NCI-H1417 (cell line): ENCODE measurements around the gene ADAMTS12.
A peak's percentile ranks its signal among the peaks of the same experiment; 100 is the strongest.
"Not testable (repeated sequence)": the region's sequence is repeated elsewhere in the genome, so short reads cannot be mapped to it uniquely, and the experiment has no call there.

Experiments
- DNase-seq, 3 experiments: peaks; one replicate each; lab custom pipeline; 2025; lab: John Stamatoyannopoulos, UW

Gene ADAMTS12, protein sequence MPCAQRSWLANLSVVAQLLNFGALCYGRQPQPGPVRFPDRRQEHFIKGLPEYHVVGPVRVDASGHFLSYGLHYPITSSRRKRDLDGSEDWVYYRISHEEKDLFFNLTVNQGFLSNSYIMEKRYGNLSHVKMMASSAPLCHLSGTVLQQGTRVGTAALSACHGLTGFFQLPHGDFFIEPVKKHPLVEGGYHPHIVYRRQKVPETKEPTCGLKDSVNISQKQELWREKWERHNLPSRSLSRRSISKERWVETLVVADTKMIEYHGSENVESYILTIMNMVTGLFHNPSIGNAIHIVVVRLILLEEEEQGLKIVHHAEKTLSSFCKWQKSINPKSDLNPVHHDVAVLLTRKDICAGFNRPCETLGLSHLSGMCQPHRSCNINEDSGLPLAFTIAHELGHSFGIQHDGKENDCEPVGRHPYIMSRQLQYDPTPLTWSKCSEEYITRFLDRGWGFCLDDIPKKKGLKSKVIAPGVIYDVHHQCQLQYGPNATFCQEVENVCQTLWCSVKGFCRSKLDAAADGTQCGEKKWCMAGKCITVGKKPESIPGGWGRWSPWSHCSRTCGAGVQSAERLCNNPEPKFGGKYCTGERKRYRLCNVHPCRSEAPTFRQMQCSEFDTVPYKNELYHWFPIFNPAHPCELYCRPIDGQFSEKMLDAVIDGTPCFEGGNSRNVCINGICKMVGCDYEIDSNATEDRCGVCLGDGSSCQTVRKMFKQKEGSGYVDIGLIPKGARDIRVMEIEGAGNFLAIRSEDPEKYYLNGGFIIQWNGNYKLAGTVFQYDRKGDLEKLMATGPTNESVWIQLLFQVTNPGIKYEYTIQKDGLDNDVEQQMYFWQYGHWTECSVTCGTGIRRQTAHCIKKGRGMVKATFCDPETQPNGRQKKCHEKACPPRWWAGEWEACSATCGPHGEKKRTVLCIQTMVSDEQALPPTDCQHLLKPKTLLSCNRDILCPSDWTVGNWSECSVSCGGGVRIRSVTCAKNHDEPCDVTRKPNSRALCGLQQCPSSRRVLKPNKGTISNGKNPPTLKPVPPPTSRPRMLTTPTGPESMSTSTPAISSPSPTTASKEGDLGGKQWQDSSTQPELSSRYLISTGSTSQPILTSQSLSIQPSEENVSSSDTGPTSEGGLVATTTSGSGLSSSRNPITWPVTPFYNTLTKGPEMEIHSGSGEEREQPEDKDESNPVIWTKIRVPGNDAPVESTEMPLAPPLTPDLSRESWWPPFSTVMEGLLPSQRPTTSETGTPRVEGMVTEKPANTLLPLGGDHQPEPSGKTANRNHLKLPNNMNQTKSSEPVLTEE (N-terminal part only)

DNA sequence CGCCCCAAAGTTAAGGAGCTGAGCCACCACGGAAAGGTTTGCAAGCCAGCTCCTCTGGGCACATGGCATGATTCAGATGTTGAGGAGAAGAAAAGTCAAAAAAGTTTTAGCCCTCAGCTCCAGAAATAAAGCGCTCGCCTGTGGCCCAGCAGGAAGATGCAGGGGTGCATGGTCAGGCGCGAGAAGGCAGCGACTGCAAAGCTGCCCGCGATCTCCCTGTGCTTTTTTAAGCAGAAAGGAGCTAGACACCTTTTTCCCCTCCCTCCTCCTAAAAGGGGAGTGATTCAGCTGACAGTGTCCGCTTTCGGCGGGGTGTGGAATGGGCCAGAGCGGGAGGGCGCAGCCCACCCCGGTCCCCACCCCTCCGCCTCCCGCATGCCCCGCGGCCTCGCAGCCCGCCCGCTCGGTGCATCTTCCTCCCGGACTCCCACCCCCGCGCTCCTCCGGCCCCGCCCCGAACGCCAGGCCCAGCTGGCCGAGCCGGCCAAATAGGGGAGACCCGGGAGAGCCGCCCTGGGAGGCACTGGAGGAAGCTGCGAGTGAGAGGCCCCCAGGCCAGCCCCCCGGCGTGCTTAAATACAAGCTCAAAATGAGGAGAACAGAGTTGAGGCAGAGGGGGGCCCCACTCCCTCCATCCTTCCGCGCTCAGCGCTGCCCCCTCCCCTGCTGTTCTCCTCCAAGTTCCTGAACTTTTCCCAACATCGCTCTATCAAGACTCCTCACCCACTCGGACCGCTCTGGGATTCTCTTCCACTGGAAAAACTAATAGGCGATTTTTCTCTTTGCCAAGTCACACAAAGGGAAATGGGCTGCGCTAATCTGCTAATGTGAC, at the start of gene ADAMTS12:
Gene ADAMTS12, minus strand, starts transcription at position 203 of the 832 bp plus-strand sequence. Its CDS starts 134 bp downstream, at position 69.
- DNase-seq, result peak in 2 of 3 experiments; percentile 42 to 44

DNA sequence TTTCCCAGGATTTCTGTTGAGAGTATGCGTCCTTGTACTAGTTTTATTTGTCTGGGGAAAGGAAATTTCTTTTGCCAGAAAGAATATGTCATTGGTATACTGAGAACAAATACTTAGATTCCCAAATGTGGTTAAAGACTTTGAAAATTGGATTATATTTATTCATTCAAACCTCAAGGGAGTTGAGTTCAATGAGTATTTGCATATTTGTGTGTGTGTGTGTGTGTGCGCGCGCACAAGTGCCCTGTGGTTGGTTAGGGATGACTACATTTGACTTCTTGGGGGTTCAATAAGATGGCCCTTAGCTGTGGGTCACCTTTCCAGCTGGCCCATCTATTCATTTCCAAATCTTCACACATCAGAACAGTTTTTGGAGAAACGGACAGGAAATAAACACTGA, 49.3 kb upstream of the ADAMTS12 start:
- peak in 1 of 3 experiments; percentile 87 for DNase-seq

DNA sequence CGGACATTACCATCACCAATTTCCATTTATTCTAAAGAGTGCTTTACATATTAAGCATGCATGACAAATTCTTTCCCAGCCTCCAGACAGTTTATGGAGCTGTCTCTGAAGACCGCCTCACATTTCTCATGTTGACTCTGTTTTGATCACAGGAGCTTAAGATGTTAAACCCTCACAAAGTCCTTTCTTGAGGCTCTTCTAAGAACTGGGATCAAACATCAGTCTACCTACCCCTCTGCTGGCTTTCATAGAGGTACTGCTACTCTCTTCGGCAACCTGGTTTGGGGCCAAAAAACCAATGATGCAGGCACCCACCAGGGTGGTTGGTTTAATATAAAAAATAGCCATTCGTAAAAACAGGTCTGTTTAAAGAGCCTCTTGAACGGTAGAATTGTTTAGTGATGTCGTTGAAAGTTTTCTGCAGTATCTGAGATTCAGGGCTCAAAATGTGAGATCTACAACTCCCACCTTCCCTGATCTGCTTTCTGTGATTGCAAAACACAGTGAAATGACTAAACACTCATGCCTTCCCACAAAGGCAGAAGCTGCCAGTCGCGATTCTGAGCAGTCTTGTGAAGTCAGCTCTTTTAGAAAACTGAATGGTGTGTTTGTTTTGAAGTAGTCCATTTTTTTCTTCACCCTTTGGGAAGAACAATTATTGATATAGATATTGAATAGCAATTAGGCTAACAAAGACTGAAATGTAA, 47.9 kb upstream of the ADAMTS12 start:
- DNase-seq, result peak in 1 of 3 experiments; percentile 24

DNA sequence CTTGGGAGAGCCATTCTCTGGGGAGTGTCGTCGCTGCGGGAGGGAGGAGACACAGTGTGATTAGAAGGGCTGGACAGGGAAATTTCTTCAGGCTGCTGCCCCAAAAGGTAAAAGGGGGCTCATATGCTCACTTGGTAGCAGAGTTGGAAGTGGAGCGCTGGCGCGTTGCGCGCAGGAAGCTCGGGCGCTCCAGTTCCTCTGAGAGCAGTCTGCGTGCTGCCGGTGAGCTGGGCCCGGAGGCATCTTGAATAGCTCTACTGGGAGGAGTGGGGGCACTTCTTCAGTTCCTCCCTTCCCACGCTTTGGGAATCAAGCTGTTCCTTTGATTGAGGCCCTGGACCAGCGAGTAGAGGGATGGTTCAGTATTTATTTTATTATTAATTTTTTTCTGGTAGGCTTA, 47.1 kb upstream of the ADAMTS12 start:
- DNase-seq, result peak in 1 of 3 experiments; percentile 9

DNA sequence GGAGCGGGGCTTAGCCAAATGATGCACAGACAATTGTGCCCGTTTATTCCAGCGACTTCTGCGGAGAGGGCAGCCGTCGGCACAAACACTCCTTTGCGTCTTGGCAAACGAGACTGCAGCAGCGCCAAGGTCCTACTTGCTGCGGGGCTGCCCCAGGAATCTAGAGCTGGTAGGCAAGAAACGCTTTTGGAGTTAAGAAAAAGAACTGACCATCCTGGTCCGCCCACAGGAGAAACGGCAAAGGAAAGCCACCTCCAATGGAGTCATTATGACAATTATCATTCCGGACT, 46.7 kb upstream of the ADAMTS12 start:
- DNase-seq, result no peak

DNA sequence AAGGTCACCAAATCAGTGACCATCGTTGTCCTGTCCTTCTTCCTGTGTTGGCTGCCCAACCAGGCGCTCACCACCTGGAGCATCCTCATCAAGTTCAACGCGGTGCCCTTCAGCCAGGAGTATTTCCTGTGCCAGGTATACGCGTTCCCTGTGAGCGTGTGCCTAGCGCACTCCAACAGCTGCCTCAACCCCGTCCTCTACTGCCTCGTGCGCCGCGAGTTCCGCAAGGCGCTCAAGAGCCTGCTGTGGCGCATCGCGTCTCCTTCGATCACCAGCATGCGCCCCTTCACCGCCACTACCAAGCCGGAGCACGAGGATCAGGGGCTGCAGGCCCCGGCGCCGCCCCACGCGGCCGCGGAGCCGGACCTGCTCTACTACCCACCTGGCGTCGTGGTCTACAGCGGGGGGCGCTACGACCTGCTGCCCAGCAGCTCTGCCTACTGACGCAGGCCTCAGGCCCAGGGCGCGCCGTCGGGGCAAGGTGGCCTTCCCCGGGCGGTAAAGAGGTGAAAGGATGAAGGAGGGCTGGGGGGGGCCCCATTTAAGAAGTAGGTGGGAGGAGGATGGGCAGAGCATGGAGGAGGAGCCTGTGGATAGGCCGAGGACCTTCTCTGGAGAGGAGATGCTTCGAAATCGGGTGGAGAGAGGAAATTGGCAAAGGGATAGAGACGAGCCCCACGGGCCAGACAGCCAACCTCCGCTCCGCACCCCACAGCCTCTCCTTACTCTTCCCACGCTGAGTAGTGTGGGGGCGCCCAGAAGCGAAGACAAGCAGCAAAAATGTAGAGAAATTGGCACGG, 46.1 kb upstream of the ADAMTS12 start:
- DNase-seq, result no peak

DNA sequence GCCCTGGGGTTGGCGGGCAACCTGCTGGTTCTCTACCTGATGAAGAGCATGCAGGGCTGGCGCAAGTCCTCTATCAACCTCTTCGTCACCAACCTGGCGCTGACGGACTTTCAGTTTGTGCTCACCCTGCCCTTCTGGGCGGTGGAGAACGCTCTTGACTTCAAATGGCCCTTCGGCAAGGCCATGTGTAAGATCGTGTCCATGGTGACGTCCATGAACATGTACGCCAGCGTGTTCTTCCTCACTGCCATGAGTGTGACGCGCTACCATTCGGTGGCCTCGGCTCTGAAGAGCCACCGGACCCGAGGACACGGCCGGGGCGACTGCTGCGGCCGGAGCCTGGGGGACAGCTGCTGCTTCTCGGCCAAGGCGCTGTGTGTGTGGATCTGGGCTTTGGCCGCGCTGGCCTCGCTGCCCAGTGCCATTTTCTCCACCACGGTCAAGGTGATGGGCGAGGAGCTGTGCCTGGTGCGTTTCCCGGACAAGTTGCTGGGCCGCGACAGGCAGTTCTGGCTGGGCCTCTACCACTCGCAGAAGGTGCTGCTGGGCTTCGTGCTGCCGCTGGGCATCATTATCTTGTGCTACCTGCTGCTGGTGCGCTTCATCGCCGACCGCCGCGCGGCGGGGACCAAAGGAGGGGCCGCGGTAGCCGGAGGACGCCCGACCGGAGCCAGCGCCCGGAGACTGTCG, 45.4 kb upstream of the ADAMTS12 start:
- DNase-seq, result peak in 1 of 3 experiments; percentile 31

DNA sequence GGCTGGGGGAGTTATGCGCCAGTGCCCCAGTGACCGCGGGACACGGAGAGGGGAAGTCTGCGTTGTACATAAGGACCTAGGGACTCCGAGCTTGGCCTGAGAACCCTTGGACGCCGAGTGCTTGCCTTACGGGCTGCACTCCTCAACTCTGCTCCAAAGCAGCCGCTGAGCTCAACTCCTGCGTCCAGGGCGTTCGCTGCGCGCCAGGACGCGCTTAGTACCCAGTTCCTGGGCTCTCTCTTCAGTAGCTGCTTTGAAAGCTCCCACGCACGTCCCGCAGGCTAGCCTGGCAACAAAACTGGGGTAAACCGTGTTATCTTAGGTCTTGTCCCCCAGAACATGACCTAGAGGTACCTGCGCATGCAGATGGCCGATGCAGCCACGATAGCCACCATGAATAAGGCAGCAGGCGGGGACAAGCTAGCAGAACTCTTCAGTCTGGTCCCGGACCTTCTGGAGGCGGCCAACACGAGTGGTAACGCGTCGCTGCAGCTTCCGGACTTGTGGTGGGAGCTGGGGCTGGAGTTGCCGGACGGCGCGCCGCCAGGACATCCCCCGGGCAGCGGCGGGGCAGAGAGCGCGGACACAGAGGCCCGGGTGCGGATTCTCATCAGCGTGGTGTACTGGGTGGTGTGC, 44.7 kb upstream of the ADAMTS12 start, which contains the start of gene RXFP3:
Gene RXFP3, plus strand, starts transcription at position 6 of the 636 bp plus-strand sequence. Its CDS starts 355 bp downstream, at position 361.
- peak in 1 of 3 experiments; percentile 68 for DNase-seq

DNA sequence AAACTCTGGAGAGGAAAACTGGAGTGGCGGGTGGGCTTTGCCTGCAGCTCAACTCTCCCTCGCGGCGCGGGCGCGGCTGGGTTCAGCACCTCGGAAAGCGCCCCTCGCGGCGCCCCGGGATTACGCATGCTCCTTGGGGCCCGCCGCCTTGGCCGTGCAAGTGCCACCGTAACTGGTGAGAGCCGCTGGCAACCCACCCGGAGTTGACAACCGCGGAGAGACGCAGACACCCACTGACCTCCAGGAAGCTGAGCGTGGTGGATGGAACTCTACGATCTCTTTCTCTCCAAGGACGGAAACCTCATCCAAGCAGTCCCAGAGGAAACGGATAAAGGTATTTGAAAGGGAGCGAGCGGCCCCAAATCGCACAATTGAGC, 44.2 kb upstream of the ADAMTS12 start:
- peak; percentile 60 to 80 (median 67) for DNase-seq

DNA sequence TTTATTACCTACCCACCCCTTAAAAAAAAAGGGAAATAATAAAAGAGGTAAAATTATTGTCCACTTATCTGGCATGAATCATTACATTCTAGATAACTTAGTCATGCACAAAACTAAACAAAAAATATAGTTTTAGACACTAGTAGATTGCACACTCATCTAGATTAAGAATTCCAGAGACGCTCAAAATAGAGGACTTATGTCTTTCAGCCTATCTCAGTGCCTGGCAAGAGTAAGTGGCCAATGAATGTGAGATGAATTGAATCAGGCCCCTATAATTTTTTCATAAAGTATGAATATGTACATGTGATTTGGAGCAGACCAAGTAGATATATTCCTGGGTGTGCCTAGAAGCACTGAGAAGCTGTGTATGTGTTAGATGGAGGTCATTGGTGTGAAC, 42.4 kb upstream of the ADAMTS12 start:
- DNase-seq, result no peak

DNA sequence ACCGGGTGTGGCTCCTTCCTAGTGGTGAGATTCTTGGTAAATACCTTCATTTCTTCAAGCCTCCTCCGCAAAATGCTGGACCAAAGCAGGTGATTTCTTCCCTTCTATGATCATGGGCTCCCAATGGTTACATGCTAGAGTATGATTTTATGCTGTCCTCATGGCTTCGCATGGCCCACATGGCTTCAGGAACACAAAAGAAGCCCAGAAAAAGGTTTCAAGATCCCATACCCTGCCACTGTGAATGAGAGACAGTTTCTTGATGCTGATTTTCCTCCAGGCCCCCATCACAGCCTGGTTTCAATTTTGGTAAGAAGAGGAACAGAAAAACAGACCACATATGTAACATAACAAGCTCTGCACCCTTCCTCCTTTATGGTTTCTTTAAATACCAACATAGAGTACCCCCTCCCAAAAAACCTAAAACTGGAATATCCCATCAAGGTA, 42.0 kb upstream of the ADAMTS12 start:
- no peak for DNase-seq

DNA sequence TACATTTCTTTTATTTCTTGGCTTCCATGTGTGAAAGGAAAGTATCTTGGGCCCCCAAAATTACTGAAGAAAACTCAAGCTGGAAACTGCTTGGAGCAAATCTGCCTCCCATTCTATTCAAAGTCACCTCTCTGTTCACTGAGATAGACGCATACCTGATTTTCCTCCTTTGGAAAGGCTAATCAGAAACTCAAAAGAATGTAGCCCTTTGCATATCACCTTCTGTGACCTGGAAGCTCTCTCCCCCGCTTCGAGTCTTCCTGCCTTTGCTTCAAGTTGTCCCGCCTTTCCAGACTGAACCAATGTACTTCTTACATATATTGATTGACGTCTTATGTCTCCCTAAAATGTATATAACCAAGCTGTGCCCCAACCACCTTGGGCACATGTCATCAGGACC, 39.3 kb upstream of the ADAMTS12 start:
- DNase-seq, result no peak

DNA sequence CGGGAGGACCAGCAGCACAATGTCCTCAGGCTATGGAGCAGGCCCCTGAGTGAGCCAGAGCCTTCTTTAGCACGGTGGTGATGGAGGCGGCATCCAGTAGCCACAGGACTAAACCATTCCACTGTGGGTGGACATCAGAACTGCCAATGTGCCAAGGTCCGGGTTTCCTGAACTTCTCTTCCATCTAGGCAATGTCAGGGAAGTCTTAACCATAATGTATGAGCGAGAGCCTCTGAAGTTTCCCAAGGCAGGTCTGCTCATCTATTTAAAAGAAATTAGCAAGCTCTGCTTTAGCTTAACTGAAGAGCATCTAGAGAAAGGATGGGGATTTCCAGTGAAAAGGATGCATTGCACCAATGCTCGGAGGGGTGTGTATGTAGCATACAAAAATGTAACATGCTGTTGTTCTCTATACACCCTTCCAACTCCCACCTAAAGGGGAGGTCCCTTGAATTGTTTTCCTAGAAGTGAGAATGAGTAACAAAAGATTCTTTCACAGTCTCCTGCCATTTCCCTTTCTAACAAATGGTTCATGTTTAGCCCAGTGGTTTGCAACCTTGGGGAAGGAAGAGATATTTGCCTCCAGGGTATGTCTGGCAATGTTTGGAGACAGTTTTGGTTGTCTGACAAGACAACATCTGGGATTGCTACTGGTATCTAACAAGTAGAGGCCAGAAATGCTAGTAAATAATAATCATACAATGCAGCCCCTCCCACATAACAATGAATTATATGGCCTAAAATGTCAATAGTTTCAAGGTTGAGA, 38.3 kb upstream of the ADAMTS12 start:
- no peak for DNase-seq

DNA sequence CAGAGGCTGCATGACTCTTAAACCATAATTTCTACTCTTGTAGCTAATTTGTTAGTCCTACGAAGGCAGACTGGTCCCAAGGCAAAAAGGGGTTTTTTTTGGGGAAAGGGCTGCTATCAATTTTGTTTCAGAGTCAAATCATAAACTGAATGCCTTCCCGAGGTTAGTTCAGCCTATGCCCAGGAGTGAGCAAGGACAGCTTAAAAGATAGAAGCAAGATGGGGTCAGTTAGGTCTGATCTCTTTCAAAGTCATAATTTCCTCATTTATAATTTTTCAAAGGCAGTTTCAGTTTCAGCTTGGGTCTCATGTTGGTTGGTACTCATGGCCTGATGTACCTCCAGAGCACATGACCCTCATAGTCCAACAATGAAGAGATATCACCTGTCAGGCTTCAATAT, 36.5 kb upstream of the ADAMTS12 start:
- no peak for DNase-seq

DNA sequence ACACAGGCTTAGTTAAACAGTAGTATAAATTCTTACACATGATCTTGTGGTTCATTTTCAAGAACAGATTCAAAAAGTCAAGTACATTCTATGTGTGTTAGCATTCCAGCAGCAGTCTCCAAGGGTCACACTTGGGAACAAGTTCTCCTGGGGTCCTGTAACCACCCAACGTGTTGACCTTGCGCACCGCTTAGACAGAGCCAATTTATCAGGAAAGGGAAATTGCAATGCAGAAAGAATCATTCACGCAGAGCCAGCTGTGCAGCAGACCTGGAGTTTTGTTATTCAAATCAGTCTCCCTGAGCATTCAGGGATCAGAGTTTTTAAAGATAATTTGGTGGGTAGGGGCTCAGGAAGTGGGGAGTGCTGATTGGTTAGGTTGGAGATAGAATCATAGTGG, 35.9 kb upstream of the ADAMTS12 start:
- DNase-seq, result no peak

DNA sequence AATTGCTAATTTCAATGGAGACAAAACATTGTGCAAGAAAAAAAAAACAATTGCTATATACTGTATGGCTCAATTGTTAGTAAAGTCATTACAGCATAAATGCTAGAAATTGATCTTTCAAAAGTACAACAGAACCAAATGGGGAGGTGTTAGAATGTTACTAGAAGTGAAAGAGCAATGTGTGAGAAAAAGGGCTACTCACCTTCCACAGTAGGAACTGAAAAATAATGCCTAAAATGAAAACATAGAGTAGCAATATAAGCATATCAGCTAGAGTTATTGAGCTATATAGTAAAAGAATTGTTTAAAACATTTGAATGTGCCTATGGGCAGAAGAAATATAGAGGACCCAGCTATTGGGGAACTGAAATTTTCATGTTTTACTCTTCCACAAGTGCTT, 33.5 kb upstream of the ADAMTS12 start:
- no peak for DNase-seq

DNA sequence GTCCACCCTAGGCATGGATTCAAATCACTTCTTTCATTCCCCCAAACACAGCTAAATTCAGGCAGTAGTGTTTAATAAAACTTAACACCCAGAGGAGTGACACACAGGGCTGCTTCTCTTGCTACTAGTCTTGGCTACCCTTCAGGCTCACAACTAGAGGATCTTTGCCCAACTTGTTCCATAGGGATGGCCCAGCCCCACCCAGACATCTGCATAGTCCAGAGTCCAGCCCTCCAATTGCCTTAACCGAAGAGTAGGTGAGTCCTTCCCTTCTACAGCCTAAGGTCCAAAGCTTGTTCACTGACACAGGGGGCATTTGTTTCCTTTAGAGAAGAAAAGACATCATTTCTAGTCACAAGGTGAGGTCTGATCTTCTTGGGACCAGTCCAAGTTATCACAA, 29.2 kb upstream of the ADAMTS12 start:
- DNase-seq, result no peak

DNA sequence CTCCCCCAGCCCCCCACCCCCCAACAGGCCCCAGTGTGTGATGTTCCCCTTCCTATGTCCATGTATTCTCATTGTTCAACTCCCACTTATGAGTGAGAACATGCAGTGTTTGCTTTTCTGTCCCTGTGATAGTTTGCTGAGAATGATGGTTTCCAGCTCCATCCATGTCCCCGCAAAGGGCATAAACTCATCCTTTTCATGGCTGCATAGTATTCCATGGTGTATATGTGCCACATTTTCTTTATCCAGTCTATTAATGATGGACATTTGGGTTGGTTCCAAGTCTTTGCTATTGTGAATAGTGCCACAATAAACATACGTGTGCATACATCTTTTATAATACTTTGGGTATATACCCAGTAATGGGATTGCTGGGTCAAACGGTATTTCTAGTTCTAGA, 23.1 kb upstream of the ADAMTS12 start:
- not testable (repeated sequence) for DNase-seq
